ENCODE measurements around the gene CCNDBP1.

GRCh38 chr15:43219929-43220928 is 35.0 kb downstream of the CCNDBP1 start:
- TF ChIP-seq POLR2A (IDR thresholded peaks at IDR 0.05): no peak
- no peak for TF ChIP-seq CTCF (IDR thresholded peaks at IDR 0.05)
